NCI-H526 treated with DMSO at 0.1 percent for 48 hours (cell line): ENCODE data around the gene FBXL14.

Source experiments
- DNase-seq: peaks from one replicate; lab custom pipeline; 2025; lab: John Stamatoyannopoulos, UW

FBXL14 gene

DNA sequence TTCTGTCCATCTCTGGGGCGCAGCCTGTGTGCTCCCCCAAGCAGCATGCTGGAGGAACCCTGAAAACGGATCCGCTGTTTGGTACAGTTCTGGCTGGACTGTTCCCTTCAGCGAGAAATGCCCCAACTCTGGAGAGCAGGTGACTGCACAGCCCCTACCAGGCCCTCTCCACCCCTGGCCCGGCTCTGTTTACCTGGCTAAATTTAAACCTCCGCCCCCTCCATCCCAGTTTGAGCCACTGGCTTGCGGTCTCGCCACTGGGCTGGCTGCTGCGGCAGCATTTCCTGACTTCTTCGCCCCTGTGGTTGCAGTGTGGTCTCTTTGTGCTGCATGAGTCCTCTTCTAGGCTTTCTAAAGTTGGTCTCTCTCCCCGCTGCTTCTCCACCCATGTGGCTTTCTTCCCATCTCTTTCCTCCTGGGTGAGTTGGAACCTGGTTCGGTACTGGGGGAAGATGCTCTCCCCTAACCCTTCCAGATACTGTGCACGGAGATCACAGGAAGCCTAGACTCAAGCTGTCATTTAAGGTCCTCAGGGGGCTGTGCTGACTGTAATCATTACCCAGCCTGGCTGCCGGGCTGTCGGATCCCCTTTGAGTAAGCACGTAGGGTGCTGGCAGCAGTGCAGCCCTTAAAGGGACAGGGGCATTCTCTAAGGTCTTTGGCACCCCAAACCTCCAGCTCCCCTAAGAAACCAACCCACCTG, 60.6 kb downstream of the FBXL14 start:
- DNase-seq = peak; percentile 32

GRCh38 chr12:1533205-1533601, 61.2 kb downstream of the FBXL14 start:
- DNase-seq = no peak

DNA sequence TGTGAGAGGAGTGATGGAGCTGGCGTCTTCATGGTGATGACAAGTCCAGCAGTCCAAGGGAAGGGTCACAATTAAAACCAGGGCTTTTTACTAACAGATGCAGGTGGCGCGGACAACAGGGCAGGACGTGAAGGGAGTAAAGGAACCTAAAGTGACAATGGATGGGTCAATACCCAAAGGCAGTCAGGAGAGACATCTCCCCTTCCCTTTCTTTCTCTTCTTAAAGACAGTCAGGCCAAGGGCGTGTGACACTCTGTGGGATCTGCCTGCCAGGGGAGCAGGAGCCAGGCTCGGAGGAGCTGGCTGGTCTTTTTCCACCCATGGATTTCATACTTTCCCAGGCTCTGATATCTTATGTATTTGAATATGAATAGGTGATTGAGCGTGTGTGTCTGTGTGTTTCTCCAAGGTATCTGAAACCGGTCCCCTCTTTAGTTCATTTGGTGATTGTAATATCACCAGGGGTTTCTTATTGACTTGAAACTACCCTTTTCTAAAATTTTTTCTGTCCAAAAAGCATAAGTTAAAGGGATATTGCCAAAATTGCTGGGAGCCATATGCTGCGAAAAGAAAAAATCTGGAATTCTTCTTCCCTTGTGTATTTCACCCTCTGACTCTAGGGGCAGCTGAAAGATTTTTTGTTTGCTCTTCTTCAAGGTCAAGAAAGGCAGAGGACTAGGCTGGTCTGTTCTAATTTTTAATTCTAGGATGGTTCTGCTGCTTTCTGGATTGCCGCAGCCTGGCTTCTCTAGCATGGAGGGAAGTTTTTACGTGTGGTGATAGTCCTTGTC, 61.8 kb downstream of the FBXL14 start:
- peak; percentile 37 for DNase-seq

DNA sequence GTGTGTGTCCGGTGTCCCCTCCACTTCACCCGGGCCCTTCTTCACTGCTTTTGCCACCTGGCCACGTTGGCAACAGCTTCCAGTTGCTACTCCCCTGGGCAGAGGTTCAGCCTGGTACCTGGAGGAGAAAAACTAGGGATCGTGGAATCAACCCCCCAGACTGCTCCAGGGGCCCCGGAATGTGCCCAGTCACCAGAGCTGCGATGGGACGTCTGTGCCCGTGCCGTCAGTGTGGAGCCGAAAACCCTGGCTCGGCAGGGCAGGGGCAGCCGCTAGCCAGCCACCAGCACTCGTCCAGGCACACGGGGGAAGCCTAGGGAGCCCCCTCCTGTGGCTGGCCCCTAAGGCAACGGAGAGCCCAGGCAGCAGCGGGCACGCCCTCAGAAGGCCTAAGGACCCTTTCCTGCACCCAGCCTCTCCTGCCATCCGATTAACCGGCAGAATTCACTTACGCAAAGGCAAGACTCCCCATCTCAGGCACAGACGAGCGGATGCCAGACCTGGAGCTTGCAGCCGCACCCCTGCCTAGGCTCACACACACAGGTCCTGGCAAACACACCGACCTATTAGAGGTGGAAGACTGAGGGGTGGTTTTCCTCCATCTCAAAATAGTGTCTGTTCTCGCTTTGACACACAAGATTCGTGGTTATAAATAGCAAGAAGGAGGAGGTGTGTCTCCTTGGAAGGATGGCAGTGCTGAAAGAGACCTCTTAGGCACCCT, 62.6 kb downstream of the FBXL14 start:
- DNase-seq = no peak

DNA sequence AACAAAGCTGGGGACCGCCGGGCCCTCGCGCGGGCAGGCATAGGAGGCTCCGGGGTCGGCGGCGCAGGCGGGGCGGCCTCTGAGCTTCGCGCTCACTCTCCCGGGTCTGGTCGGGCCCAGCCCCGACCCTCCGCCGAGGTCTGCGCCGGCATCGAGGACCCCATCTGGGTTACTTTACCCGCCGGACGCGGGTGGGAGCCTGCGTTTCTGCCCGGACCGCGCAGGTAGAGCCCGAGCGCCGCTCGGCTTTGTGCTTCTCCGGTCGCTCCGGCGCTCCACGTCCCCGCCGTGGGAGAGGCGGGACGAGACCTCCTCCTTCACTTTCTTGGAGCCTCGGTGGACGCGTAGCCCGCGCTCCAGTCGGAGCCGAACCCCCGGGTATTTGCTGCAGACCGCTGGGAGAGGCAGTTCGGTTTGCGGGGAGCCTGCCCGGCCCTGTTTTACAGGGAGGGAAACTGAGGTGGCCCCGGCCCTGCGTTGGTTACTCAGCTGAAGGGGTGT, 63.2 kb downstream of the FBXL14 start:
- no peak for DNase-seq

DNA sequence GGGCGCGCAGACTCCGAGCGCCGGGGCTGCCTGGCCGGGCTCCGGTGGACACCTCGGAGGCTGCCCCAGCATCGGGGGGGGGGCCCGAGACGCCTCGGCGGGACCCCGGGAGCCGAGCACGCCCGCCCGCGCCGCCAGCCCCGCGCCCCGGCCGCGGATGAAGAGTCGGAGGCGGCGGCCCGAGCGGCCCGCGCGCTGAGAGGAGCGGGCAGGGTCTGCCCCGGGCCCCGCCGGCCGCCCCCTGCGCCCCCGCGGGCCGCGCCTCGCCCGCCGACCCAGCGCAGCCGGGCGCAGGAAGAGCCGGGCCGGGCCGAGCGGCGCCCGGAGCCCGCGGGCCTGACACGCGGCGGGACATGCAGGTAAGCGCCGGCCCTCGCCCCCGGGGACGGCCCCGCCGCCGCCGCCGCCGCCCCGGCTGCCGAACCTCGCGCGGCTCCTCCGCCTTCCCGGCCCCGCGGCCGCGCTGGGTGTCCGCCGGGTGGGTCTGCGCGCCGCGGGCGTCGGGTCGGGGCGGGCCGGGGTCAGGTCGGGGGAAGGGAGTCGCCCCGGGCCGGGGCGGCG, 63.7 kb downstream of the FBXL14 start:
- DNase-seq = no peak

GRCh38 chr12:1529862-1530591, 64.4 kb downstream of the FBXL14 start:
- DNase-seq = peak; percentile 28

- peak; percentile 50 for DNase-seq
Observed at GRCh38 chr12:1529228-1529861, 65.0 kb downstream of the FBXL14 start.

DNA sequence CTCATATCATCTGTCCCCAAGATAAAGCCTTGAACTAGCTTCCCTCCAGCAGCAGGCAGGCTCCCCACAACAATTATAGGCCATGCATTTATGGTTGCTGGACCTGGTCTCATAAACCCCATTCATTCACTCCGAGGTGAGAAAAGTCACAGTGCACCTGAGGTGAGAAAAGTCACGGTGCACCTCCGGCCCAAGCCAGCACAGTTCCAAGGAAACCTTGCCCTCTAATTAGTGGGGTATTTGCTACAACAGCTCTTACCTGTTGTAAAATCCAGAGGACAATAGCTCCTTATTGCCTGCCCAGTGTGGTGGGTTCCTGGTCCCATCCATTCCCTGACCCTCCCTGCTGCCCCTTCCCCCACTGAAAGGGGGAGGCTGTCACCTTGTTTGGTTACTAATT, 65.6 kb downstream of the FBXL14 start:
- no peak for DNase-seq

DNA sequence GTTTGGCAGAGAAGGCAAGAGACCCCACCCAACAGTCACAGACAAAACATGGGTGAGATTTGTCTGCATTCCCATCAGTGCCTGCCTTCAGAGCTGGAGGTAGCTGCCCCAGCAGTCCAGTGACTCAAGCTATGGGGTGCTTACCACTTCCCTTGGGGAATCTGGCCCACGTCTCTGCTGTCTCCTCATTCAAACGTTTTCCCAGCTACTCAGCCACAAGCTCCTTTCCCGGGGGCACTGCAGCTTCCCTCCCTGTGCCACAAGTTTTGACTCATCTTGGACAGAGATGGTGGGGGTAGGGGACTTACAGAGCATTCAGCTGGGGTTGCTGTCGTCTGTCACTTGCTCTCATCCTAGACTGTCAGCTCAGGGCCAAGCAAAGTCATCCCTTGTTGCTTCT, 66.6 kb downstream of the FBXL14 start:
- no peak for DNase-seq

DNA sequence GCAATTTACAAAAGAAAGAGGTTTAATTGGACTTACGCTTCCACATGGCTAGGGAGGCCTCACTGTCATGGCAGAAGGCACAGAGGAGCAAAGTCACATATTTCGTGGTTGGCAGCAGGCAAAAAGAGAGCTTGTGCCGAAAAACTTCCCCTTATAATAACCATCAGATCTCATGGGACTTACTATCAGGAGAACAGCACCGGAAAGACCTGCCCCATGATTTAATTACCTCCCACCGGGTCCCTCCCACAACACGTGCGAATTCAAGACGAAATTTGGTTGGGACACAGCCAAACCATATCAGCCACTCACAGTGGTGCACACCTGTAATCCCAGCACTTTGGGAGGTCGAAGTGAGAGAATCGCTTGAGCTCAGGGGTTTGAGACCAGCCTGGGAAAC, 68.5 kb downstream of the FBXL14 start:
- no peak for DNase-seq

- no peak for DNase-seq
Observed at GRCh38 chr12:1523558-1524050, 70.8 kb downstream of the FBXL14 start.

GRCh38 chr12:1523046-1523445, 71.3 kb downstream of the FBXL14 start:
- no peak for DNase-seq

GRCh38 chr12:1519642-1520041, 74.7 kb downstream of the FBXL14 start:
- DNase-seq = no peak

GRCh38 chr12:1518591-1519516, 75.5 kb downstream of the FBXL14 start:
- no peak for DNase-seq

DNA sequence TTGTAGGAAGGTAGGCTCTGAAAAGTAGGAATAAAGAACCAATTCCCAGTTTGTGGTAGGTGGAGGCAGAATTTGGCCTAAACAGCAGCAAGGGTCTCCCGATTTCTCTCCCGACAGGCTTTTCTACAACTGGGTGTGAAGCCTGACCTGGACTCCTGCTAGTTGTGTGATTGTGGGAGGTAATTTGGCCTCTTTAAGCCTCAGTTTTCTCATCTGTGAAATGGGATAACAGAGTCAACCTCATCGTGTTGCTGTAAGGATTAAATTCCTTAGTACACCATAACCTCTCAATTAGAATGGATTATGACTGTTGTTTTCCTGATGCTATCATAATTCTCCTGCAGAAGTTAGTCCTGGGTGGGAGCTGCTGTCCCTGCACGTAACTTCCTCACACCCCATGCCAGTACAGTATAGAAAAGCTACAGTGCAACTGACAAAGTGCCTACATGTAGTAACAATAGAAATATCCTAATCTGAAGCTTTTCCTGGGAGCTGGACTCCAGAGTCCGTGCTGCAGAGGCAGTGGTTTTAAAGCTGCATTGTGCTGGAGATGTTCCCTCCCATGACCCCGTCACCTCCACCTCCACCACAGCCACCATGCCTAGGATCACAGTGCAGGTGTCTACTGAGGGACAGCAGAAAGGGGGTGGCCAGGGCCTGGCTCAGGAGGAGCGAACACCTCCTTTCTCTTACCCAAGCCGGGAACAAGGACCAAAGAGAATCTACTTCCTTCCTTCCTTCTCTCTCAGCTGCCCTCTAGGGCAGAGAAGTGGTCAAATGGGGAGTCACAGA, 76.5 kb downstream of the FBXL14 start:
- DNase-seq = no peak

DNA sequence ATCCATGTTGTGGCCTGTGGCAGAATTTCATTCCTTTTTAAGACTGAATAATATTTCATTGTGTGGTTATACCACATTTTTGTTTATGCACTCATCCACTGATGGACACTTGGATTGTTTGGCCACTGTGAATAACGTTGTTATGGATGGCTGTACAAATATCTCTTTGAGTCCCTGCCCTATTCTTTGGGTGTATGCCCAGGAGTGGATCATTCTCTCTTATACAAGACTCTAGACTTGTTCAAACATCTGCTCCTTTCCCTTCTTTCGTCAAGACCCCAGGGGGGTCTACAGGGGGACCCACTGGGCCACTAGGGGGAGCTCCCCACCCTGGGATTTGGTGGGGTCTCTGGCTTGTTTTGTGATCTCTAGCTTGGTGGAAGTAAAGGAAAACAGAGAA, 77.4 kb downstream of the FBXL14 start:
- DNase-seq = no peak
